ENCODE measurements around the gene CPLANE2.

- TF ChIP-seq POLR2AphosphoS5 (IDR thresholded peaks at IDR 0.05) = no peak
- TF ChIP-seq CTCF (IDR thresholded peaks at IDR 0.05) = peak; percentile 89 to 96 (median 94)
- TF ChIP-seq EP300 (IDR thresholded peaks at IDR 0.05) = no peak
Measured at GRCh38 chr1:16187748-16188401, 49.1 kb downstream of the CPLANE2 start.

Measured in upper lobe of left lung (tissue), 4 donors.